Thoracic aorta (tissue), 2 donors: ENCODE measurements around the gene SPOUT1. TPM values are rescaled to one million over a fixed set of nuclear protein-coding genes. Genes with fewer than 3 reads are reported as not detected.

Experiments used
- ATAC-seq: fragments of 150-250 bp; one replicate; pipeline ENCODE4 v1.8.0; 2017; ENCODE audit warnings: low read depth; ENCODE audit not compliant: insufficient number of reproducible peaks, low FRiP score
- DNase-seq: peaks from one replicate; pipeline ENCODE4 v3.0.0-alpha.2; 2020; ENCODE audit warnings: low spot score
- H3K27ac ChIP-seq, 2 donors: fragments of 200-600 bp; sonication (generic); 1 replicate in 1 of 2; 2 replicates in 1 of 2; pipeline ENCODE4 v1.5.1; 2016; ENCODE audit warnings: mild to moderate bottlenecking in 2 of 2, moderate library complexity in 2 of 2
- H3K27me3 ChIP-seq: fragments of 200-600 bp; sonication (generic); replicated peaks from 2 replicates; pipeline ENCODE4 v1.6.0; 2016; ENCODE audit warnings: mild to moderate bottlenecking; ENCODE audit not compliant: insufficient read depth
- H3K36me3 ChIP-seq: fragments of 200-600 bp; sonication (generic); one replicate; pipeline ENCODE4 v1.5.1; 2016
- H3K4me1 ChIP-seq, 2 donors: fragments of 200-600 bp; sonication (generic); 1 replicate in 1 of 2; 2 replicates in 1 of 2; pipeline versions ENCODE4 v1.5.1 to v1.6.0; 2016; ENCODE audit warnings: low read depth in 2 of 2, mild to moderate bottlenecking in 1 of 2; ENCODE audit not compliant: control insufficient read depth in 1 of 2
- H3K4me3 ChIP-seq: fragments of 200-600 bp; sonication (generic); 2 replicates; pipeline ENCODE4 v1.5.1; 2016; ENCODE audit warnings: mild to moderate bottlenecking
- H3K9me3 ChIP-seq: fragments of 200-600 bp; sonication (generic); 2 replicates; pipeline ENCODE4 v1.5.1; 2016
- total RNA-seq, 2 donors: library from RNA; depleted of rRNA; stranded (reverse); fragments of >200 nt; gene quantifications; one replicate each; pipeline versions ENCODE4 v1.1.0 to v1.2.3, GENCODE V29; 2016
- TF ChIP-seq, protein P1 (sequence below): fragments of 200-600 bp; sonication (generic); IDR thresholded peaks from one replicate; pipeline ENCODE4 v1.5.1; 2019; ENCODE audit warnings: antibody characterized with exemption

The SPOUT1 gene
- total RNA-seq, 2 donors from 2014 or later, result 18.2 to 38.6 TPM

DNA sequence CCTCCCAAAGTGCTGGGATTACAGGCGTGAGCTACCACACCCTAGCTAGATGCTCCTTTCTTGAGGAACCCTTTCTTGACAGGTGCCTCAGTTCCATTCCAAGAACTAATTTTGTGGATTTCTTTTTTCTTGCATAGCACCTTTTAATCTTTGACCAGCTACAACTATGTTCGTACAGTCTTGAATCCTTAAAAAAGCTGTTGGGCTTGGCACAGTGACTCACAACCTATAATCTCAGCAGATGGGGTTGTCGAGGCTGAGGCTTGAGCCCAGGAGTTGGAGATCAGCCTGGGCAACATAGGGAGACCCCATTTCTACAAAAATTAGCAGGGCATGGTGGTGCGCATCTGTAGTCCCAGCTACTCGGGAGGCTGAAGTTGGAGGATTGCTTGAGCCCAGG is 56.5 kb downstream of the SPOUT1 start:
- ATAC-seq, result no peak
- Histone ChIP-seq H3K9me3 (no peaks in the 10 kb centered on the region), H3K27me3 (no peaks in the 10 kb centered on the region), H3K36me3 (no peaks in the 10 kb centered on the region), H3K4me1 (peaks cover 10 to 32% of the 10 kb centered on the region in 2 donors), H3K4me3 (no peak overlapping the region), H3K27ac (no peak overlapping the region)
- TF ChIP-seq, protein P1, sequence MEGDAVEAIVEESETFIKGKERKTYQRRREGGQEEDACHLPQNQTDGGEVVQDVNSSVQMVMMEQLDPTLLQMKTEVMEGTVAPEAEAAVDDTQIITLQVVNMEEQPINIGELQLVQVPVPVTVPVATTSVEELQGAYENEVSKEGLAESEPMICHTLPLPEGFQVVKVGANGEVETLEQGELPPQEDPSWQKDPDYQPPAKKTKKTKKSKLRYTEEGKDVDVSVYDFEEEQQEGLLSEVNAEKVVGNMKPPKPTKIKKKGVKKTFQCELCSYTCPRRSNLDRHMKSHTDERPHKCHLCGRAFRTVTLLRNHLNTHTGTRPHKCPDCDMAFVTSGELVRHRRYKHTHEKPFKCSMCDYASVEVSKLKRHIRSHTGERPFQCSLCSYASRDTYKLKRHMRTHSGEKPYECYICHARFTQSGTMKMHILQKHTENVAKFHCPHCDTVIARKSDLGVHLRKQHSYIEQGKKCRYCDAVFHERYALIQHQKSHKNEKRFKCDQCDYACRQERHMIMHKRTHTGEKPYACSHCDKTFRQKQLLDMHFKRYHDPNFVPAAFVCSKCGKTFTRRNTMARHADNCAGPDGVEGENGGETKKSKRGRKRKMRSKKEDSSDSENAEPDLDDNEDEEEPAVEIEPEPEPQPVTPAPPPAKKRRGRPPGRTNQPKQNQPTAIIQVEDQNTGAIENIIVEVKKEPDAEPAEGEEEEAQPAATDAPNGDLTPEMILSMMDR, result no peak
- no peak for DNase-seq

DNA sequence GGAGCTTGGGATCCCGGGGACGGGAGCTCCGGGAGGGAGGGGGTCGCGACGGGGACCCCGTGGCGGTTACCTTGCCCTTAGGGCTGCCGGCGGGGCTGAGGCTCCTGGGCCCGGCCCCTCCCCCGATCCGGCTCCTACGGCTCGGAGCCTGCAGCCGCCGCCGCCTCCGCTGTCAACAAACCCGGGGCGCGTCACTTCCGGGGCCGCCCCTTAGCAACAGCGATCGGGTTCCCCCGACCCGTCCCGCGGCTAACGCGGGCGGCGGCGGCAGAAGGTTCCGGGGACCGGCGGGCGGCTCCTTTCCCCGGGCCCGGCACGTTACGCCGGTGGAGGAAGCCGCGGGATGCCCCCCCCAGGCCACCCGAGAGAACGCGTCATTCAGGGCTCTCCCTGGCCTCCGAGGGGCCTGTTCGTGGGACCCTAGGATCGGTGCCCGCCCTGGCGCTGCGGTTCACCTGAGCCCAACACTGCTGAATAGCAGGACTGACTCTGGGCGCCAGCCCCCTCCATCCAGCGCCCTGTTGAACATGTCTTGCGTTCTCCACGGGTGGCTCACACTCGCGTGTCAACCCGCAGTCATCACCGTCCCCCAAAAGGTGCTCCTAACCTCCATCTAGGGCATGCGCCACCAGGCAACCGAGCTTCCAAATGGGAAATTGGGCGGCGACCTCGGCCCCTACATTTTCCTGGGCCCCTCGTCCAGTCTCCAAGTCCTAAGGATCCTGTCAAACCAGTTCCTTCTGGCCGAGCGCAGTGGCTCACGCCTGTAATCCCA is 57.7 kb downstream of the SPOUT1 start, which contains the start of gene ZER1:
Gene ZER1 (minus strand): TSS at position 183 of the 775 bp plus-strand sequence. CDS start 16,362 bp downstream, outside the sequence.
- DNase-seq (peak; percentile 74), ATAC-seq (peak; percentile 87)
- H3K27me3 ChIP-seq, result no peaks in the 10 kb centered on the region
- H3K9me3 ChIP-seq, result no peaks in the 10 kb centered on the region
- TF ChIP-seq, protein P1, result no peak
- peaks cover 8% of the 10 kb centered on the region for H3K36me3 ChIP-seq
- peaks cover 10 to 32% of the 10 kb centered on the region in 2 donors for H3K4me1 ChIP-seq
- H3K4me3 ChIP-seq, result peak within 1 kb of the TSS; percentile 100
- peak within 1 kb of the TSS; percentile 89 to 93 for H3K27ac ChIP-seq

DNA sequence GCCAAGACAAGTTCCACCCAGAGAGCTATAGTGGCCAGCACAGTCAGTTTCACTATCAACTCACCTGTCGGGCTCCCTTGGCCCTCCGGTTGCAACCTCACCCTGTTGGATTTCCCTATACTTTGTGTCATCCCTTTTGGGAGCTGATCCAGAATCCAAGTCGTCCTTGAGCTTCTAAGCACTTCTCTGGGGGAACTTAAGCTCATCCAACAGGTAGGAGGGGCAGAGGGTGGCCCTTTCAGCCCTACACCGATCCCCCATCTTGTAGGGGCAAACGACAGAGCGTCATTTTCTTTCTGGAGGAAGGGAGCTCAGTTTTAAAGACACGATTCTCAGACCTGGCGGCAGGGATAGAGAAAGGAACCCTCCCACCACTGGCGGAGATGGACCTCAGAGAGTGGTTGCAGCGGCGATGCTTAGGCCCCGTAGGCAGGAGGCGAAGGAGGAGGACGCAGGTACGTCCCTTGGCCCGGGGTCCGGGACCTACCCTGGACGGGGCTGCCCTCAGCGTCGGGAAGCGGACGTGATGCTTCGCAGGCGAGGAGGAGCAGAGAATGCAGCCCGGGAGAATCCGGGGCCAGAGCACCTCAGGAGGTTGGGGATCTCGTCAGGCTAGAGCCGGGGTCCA is 58.4 kb downstream of the SPOUT1 start:
- no peaks in the 10 kb centered on the region for H3K9me3 ChIP-seq
- peaks cover 8% of the 10 kb centered on the region for H3K36me3 ChIP-seq
- peak; percentile 8 for ATAC-seq
- peak overlapping the region; percentile 100 for H3K4me3 ChIP-seq
- TF ChIP-seq, protein P1, result no peak
- H3K27me3 ChIP-seq, result no peaks in the 10 kb centered on the region
- DNase-seq, result no peak
- H3K4me1 ChIP-seq, result peaks cover 10 to 32% of the 10 kb centered on the region in 2 donors
- peak overlapping the region; percentile 89 to 93 for H3K27ac ChIP-seq

DNA sequence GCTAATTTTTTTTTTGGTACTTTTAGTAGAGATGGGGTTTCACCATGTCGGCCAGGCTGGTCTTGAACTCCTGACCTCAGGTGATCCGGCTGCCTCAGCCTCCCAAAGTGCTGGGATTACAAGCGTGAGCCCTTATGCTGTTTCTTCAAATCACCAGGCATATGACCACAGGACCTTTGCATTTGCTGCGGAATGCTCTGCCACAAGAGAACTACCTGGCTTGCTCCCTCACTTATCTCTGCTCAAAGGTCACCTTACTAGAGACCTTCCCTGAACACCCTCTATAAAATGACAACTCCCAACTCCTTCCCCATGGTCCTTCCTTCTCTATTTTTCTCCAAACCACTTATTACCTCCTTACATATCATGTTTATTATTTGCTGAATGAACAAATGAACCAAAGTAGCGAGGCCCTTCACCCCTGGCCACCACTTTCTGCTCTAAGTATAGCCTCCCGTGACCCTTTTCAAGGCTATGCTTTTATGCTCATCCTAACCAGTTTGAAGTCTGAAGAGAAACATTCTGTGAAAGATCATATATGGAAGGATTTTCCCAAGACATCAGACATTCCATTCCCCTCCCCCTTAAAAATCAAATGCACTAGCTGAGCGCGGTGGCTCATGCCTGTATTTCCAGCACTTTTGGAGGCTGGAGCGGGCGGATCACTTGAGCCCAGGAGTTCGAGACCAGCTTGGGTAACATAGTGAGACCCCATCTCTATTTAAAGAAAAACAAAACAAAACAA is 59.1 kb downstream of the SPOUT1 start:
- Histone ChIP-seq H3K36me3 (peaks cover 8% of the 10 kb centered on the region), H3K4me1 (peaks cover 10 to 32% of the 10 kb centered on the region in 2 donors), H3K9me3 (no peaks in the 10 kb centered on the region), H3K27me3 (no peaks in the 10 kb centered on the region), H3K27ac (peak overlapping the region in 1 of 2 donors; percentile 89), H3K4me3 (peak overlapping the region; percentile 100)
- TF ChIP-seq, protein P1, result no peak
- no peak for DNase-seq
- ATAC-seq, result no peak

Other genes with a start within 250 kb of the SPOUT1 start
- 10 to 100 TPM; 30.8 to 43.9 TPM for gene DYNC2I2, start 172.9 kb downstream of the SPOUT1 start, total RNA-seq
- 100 to 1,000 TPM in 1 of 2 donors, 10 to 100 TPM in 1; 83.3 to 201 TPM for gene SET, start 140.6 kb downstream of the SPOUT1 start, total RNA-seq
- 1 to 10 TPM; 4.4 to 4.7 TPM for gene PKN3, start 127.3 kb downstream of the SPOUT1 start, total RNA-seq
- 10 to 100 TPM; 37.0 to 70.3 TPM for gene ZDHHC12, start 105.7 kb downstream of the SPOUT1 start, total RNA-seq
- 10 to 100 TPM; 42.5 to 65.4 TPM for gene ZER1, start 57.9 kb downstream of the SPOUT1 start, total RNA-seq
- gene TBC1D13, start 42.5 kb downstream of the SPOUT1 start, total RNA-seq, result 10 to 100 TPM; 15.6 to 25.7 TPM
- 10 to 100 TPM; 21.2 to 26.4 TPM for gene ENDOG, start 11.3 kb downstream of the SPOUT1 start, total RNA-seq
- gene KYAT1, start 52.2 kb upstream of the SPOUT1 start, total RNA-seq, result 10 to 100 TPM in 1 of 2 donors, 1 to 10 TPM in 1; 5.4 to 14.2 TPM
- 100 to 1,000 TPM; 125 to 161 TPM for gene LRRC8A, start 52.3 kb upstream of the SPOUT1 start, total RNA-seq
- gene PHYHD1, start 91.2 kb upstream of the SPOUT1 start, total RNA-seq, result 10 to 100 TPM; 21.1 to 36.3 TPM
- gene DOLK, start 117.8 kb upstream of the SPOUT1 start, total RNA-seq, result 10 to 100 TPM; 10.6 to 17.6 TPM
- 100 to 1,000 TPM in 1 of 2 donors, 10 to 100 TPM in 1; 75.7 to 106 TPM for gene NUP188, start 117.9 kb upstream of the SPOUT1 start, total RNA-seq
- 100 to 1,000 TPM; 101 to 184 TPM for gene SH3GLB2, start 198.5 kb upstream of the SPOUT1 start, total RNA-seq
- gene MIGA2, start 206.8 kb upstream of the SPOUT1 start, total RNA-seq, result 10 to 100 TPM; 30.3 to 31.3 TPM